DMS153 (cell line): ENCODE results near the gene PPP1R1B.

Experiments
- DNase-seq: peaks from one replicate; lab custom pipeline; 2025; lab: John Stamatoyannopoulos, UW

Gene PPP1R1B

GRCh38 chr17:39600288-39600996, 26.3 kb upstream of the PPP1R1B start:
- no peak for DNase-seq

GRCh38 chr17:39600997-39601597, 25.7 kb upstream of the PPP1R1B start:
- DNase-seq = no peak

- DNase-seq = no peak
Measured at GRCh38 chr17:39601758-39602532, 24.8 kb upstream of the PPP1R1B start.

GRCh38 chr17:39602533-39603303, 24.0 kb upstream of the PPP1R1B start:
- DNase-seq = no peak

GRCh38 chr17:39603304-39604016, 23.3 kb upstream of the PPP1R1B start:
- DNase-seq = no peak

- no peak for DNase-seq
Measured at GRCh38 chr17:39604911-39605491, 21.8 kb upstream of the PPP1R1B start.

GRCh38 chr17:39605492-39606433, 21.0 kb upstream of the PPP1R1B start:
- no peak for DNase-seq

- DNase-seq = no peak
Measured at GRCh38 chr17:39606434-39607056, 20.2 kb upstream of the PPP1R1B start.

GRCh38 chr17:39607057-39607850, 19.5 kb upstream of the PPP1R1B start:
- DNase-seq = no peak

- DNase-seq = no peak
Measured at GRCh38 chr17:39607851-39608130, 19.0 kb upstream of the PPP1R1B start, which contains the start of gene NEUROD2. Gene NEUROD2 (minus strand): TSS chr17:39607920. CDS start chr17:39606599, 1,321 bp downstream.

GRCh38 chr17:39608142-39608981, 18.4 kb upstream of the PPP1R1B start:
- DNase-seq = no peak

- no peak for DNase-seq
Measured at GRCh38 chr17:39609416-39610025, 17.2 kb upstream of the PPP1R1B start.

- DNase-seq = no peak
Measured at GRCh38 chr17:39611401-39612112, 15.2 kb upstream of the PPP1R1B start.

GRCh38 chr17:39612291-39612894, 14.4 kb upstream of the PPP1R1B start:
- DNase-seq = no peak

- DNase-seq = no peak
Measured at GRCh38 chr17:39612935-39613464, 13.8 kb upstream of the PPP1R1B start.

GRCh38 chr17:39614545-39615157, 12.1 kb upstream of the PPP1R1B start:
- DNase-seq = no peak
